Liver (tissue), 9 donors: Measurements from ENCODE around the gene BOC. TPM values are rescaled to one million over a fixed set of nuclear protein-coding genes. Genes with fewer than 3 reads are reported as not detected.

Source experiments
- DNase-seq: peaks from one replicate; pipeline ENCODE4 v3.0.0-alpha.2; 2017; ENCODE audit warnings: low spot score
- H3K27ac ChIP-seq, 2 donors: one replicate each; pipeline ENCODE4 v1.7.0; 2013; ENCODE audit warnings: inconsistent platforms in 2 of 2, low read length in 2 of 2, control low read depth in 1 of 2, low read depth in 1 of 2, mild to moderate bottlenecking in 1 of 2
- H3K27me3 ChIP-seq, 4 donors: one replicate each; pipeline versions ENCODE4 v1.6.1 to v1.7.0; 2013; ENCODE audit warnings: low read length in 3 of 4, inconsistent platforms in 1 of 4, mild to moderate bottlenecking in 1 of 4, moderate library complexity in 1 of 4; ENCODE audit not compliant: control insufficient read depth in 4 of 4, insufficient read depth in 4 of 4
- H3K36me3 ChIP-seq, 4 donors: one replicate each; pipeline versions ENCODE4 v1.6.1 to v1.7.0; 2013; ENCODE audit warnings: low read length in 3 of 4, mild to moderate bottlenecking in 3 of 4, low read depth in 1 of 4, moderate library complexity in 1 of 4; ENCODE audit not compliant: control insufficient read depth in 4 of 4, insufficient read depth in 3 of 4
- H3K4me1 ChIP-seq, 4 donors: one replicate each; pipeline versions ENCODE4 v1.6.1 to v1.7.0; 2013; ENCODE audit warnings: low read length in 3 of 4, mild to moderate bottlenecking in 3 of 4, moderate library complexity in 1 of 4; ENCODE audit not compliant: control insufficient read depth in 4 of 4, insufficient read depth in 4 of 4
- H3K4me3 ChIP-seq, 3 donors: one replicate each; pipeline versions ENCODE4 v1.6.1 to v1.7.0; 2013; ENCODE audit warnings: low read length in 3 of 3, control low read depth in 1 of 3, low read depth in 1 of 3, mild to moderate bottlenecking in 1 of 3
- H3K9ac ChIP-seq, 2 donors: one replicate each; pipeline ENCODE4 v1.7.0; 2013; ENCODE audit warnings: low read length in 2 of 2, mild to moderate bottlenecking in 2 of 2, moderate library complexity in 2 of 2, control low read depth in 1 of 2, low read depth in 1 of 2
- H3K9me3 ChIP-seq, 4 donors: one replicate each; pipeline versions ENCODE4 v1.6.1 to v1.7.0; 2013; ENCODE audit warnings: low read length in 3 of 4; ENCODE audit not compliant: control insufficient read depth in 4 of 4
- EGR1 ChIP-seq, 2 donors: IDR thresholded peaks; 2 replicates each; pipeline ENCODE4 v1.6.1; 2016 to 2018; ENCODE audit warnings: antibody characterized with exemption in 2 of 2, low read depth in 2 of 2
- FOXA1 ChIP-seq: IDR thresholded peaks from 2 replicates; pipeline ENCODE4 v1.6.1; 2016; ENCODE audit warnings: antibody characterized with exemption
- FOXA2 ChIP-seq: IDR thresholded peaks from 2 replicates; pipeline ENCODE4 v1.6.1; 2016; ENCODE audit warnings: antibody characterized with exemption
- GABPA ChIP-seq, 2 donors: IDR thresholded peaks in 1 of 2; conservative IDR thresholded peaks in 1 of 2; 2 replicates each; pipeline ENCODE4 v1.6.1; 2016; ENCODE audit warnings: antibody characterized with exemption in 2 of 2, mild to moderate bottlenecking in 1 of 2, moderate library complexity in 1 of 2
- HNF4A ChIP-seq, 2 donors: conservative IDR thresholded peaks; 2 replicates each; pipeline ENCODE4 v1.6.1; 2016; ENCODE audit warnings: antibody characterized with exemption in 2 of 2, mild to moderate bottlenecking in 2 of 2
- HNF4G ChIP-seq: IDR thresholded peaks from 2 replicates; pipeline ENCODE4 v1.6.1; 2016; ENCODE audit warnings: antibody characterized with exemption
- JUND ChIP-seq, 2 donors: IDR thresholded peaks; 2 replicates each; pipeline ENCODE4 v1.6.1; 2016; ENCODE audit warnings: antibody characterized with exemption in 2 of 2
- MAX ChIP-seq: IDR thresholded peaks from 2 replicates; pipeline ENCODE4 v1.6.1; 2016; ENCODE audit warnings: antibody characterized with exemption
- NR2F2 ChIP-seq: IDR thresholded peaks from 2 replicates; pipeline ENCODE4 v1.6.1; 2016; ENCODE audit warnings: antibody characterized with exemption
- RAD21 ChIP-seq, 2 donors: IDR thresholded peaks; 2 replicates each; pipeline ENCODE4 v1.6.1; 2016; ENCODE audit warnings: antibody characterized with exemption in 2 of 2, mild to moderate bottlenecking in 2 of 2
- RXRA ChIP-seq, 2 donors: IDR thresholded peaks; 2 replicates each; pipeline ENCODE4 v1.6.1; 2017 to 2018; ENCODE audit warnings: antibody characterized with exemption in 2 of 2, mild to moderate bottlenecking in 1 of 2
- SP1 ChIP-seq: IDR thresholded peaks from 2 replicates; pipeline ENCODE4 v1.6.1; 2018; ENCODE audit warnings: antibody characterized with exemption, mild to moderate bottlenecking
- TAF1 ChIP-seq: conservative IDR thresholded peaks from 2 replicates; pipeline ENCODE4 v1.6.1; 2016; ENCODE audit warnings: antibody characterized with exemption, mild to moderate bottlenecking
- YY1 ChIP-seq: IDR thresholded peaks from 2 replicates; pipeline ENCODE4 v1.6.1; 2016; ENCODE audit warnings: antibody characterized with exemption, mild to moderate bottlenecking
- WGBS: extraction: QIAGEN DNeasy Blood & Tissue Kit; methylation state at CpG from one replicate; pipeline ENCODE4 v1.1.7; 2013; 5-methylcytosine and 5-hydroxymethylcytosine counted together
- polyA plus RNA-seq, 2 donors: library from polyadenylated mRNA; stranded (reverse) in 1 of 2; unstranded in 1 of 2; fragments of 200-250 nt in 1 of 2; fragments of >200 nt in 1 of 2; fragmentation: Nextera tagmentation in 1 of 2; extraction: Ambion mirVana in 1 of 2; gene quantifications; one replicate each; pipeline versions ENCODE4 v1.2.1 to v1.2.3, GENCODE V29; 2013 to 2015
- total RNA-seq, 2 donors: library from RNA; depleted of rRNA; stranded (reverse); fragments of >200 nt; gene quantifications; one replicate each; pipeline ENCODE4 v1.2.3, GENCODE V29; 2014
- TF ChIP-seq, protein P1 (sequence below): IDR thresholded peaks from 2 replicates; pipeline ENCODE4 v1.6.1; 2016; ENCODE audit warnings: antibody characterized with exemption
- TF ChIP-seq, protein P2 (sequence below): fragments of 150-350 bp; IDR thresholded peaks from 2 replicates; pipeline ENCODE4 v1.5.1; 2017; ENCODE audit warnings: improper control_type of control experiment, low read depth, low read length; ENCODE audit not compliant: missing input control
- TF ChIP-seq, protein P3 (sequence below): IDR thresholded peaks from 2 replicates; pipeline ENCODE4 v1.6.1; 2016; ENCODE audit warnings: antibody characterized with exemption, mild to moderate bottlenecking
- donor health status: healthy.
- donor health status: healthy.
- donor health status: healthy.
- donor health status: healthy.
- donor health status: healthy.

BOC gene
- total and polyA plus RNA-seq, 4 donors = 0.31 to 1.5 (median 0.65) TPM; not detected in 1

DNA sequence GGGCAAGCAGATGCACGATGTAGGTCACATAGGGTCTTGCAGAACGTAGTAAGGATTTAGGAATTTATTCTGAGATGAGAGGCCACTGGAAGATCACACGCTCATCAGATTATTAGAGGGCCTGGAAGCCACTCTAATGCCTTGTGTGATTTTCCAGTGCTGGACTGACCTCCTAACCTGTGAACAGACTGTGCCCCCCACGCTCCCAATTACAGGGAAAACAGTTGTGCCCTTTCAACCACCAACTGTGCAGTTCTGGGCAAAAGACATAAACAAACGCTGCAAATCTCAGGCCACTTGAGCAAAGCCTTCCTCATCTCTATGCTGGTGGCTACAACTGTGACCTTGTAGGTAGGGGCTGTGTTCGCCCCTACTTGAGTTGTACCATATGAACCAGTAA lies 48.2 kb upstream of the BOC start:
- Histone ChIP-seq H3K9ac (no peak overlapping the region), H3K9me3 (peaks cover 0 to 2% (median 0%) of the 10 kb centered on the region in 4 donors), H3K4me1 (no peaks in the 10 kb centered on the region), H3K27ac (no peak overlapping the region), H3K27me3 (no peaks in the 10 kb centered on the region), H3K36me3 (no peaks in the 10 kb centered on the region), H3K4me3 (no peak overlapping the region)
- no peak for DNase-seq
- 89% methylated on average over 6 of the region's 6 CpGs for WGBS
- no peak for TF ChIP-seq FOXA2
- TF ChIP-seq HNF4A (conservative IDR thresholded peaks at IDR 0.05) = no peak
- no peak for TF ChIP-seq JUND (IDR thresholded peaks at IDR 0.05)
- TF ChIP-seq NR2F2 = no peak
- TF ChIP-seq YY1 = no peak
- TF ChIP-seq EGR1 (IDR thresholded peaks at IDR 0.05; ENCODE audit: low read depth in 2 of 2) = no peak
- TF ChIP-seq, protein P1, sequence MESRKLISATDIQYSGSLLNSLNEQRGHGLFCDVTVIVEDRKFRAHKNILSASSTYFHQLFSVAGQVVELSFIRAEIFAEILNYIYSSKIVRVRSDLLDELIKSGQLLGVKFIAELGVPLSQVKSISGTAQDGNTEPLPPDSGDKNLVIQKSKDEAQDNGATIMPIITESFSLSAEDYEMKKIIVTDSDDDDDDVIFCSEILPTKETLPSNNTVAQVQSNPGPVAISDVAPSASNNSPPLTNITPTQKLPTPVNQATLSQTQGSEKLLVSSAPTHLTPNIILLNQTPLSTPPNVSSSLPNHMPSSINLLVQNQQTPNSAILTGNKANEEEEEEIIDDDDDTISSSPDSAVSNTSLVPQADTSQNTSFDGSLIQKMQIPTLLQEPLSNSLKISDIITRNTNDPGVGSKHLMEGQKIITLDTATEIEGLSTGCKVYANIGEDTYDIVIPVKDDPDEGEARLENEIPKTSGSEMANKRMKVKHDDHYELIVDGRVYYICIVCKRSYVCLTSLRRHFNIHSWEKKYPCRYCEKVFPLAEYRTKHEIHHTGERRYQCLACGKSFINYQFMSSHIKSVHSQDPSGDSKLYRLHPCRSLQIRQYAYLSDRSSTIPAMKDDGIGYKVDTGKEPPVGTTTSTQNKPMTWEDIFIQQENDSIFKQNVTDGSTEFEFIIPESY = no peak
- TF ChIP-seq RAD21 (IDR thresholded peaks at IDR 0.05) = no peak
- TF ChIP-seq RXRA (IDR thresholded peaks at IDR 0.05) = no peak
- TF ChIP-seq TAF1 = no peak
- TF ChIP-seq, protein P2, sequence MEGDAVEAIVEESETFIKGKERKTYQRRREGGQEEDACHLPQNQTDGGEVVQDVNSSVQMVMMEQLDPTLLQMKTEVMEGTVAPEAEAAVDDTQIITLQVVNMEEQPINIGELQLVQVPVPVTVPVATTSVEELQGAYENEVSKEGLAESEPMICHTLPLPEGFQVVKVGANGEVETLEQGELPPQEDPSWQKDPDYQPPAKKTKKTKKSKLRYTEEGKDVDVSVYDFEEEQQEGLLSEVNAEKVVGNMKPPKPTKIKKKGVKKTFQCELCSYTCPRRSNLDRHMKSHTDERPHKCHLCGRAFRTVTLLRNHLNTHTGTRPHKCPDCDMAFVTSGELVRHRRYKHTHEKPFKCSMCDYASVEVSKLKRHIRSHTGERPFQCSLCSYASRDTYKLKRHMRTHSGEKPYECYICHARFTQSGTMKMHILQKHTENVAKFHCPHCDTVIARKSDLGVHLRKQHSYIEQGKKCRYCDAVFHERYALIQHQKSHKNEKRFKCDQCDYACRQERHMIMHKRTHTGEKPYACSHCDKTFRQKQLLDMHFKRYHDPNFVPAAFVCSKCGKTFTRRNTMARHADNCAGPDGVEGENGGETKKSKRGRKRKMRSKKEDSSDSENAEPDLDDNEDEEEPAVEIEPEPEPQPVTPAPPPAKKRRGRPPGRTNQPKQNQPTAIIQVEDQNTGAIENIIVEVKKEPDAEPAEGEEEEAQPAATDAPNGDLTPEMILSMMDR = no peak
- no peak for TF ChIP-seq SP1

DNA sequence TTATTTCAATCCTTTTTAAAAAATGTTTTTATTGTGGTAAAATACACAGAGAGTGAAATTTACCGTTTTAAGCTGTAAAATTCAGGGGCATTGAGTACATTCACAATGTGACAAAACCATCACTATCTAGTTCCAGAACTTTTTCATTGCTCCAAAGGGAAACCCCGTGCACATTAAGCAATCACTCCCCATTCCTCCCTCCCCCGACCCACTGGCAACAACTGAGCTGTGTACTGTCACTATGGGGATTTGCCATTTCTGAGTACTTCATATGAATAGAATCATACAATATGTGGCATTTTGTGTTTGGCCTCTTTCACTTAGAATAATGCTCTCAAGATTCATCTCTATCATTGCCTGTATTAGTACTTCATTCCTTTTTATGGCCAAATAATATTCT lies 45.5 kb upstream of the BOC start:
- DNase-seq = no peak
- Histone ChIP-seq H3K9me3 (no peaks in the 10 kb centered on the region), H3K4me1 (no peaks in the 10 kb centered on the region), H3K27ac (no peak overlapping the region), H3K36me3 (no peaks in the 10 kb centered on the region), H3K9ac (no peak overlapping the region), H3K4me3 (no peak overlapping the region), H3K27me3 (no peaks in the 10 kb centered on the region)
- TF ChIP-seq FOXA1 = no peak
- no peak for TF ChIP-seq SP1
- no peak for TF ChIP-seq MAX
- no peak for TF ChIP-seq HNF4A (conservative IDR thresholded peaks at IDR 0.05)
- TF ChIP-seq, protein P1 = no peak
- TF ChIP-seq GABPA (IDR thresholded peaks at IDR 0.05 in 1 of 2, conservative IDR thresholded peaks at IDR 0.05 in 1 of 2) = no peak
- no peak for TF ChIP-seq HNF4G
- no peak for TF ChIP-seq TAF1
- TF ChIP-seq, protein P3, sequence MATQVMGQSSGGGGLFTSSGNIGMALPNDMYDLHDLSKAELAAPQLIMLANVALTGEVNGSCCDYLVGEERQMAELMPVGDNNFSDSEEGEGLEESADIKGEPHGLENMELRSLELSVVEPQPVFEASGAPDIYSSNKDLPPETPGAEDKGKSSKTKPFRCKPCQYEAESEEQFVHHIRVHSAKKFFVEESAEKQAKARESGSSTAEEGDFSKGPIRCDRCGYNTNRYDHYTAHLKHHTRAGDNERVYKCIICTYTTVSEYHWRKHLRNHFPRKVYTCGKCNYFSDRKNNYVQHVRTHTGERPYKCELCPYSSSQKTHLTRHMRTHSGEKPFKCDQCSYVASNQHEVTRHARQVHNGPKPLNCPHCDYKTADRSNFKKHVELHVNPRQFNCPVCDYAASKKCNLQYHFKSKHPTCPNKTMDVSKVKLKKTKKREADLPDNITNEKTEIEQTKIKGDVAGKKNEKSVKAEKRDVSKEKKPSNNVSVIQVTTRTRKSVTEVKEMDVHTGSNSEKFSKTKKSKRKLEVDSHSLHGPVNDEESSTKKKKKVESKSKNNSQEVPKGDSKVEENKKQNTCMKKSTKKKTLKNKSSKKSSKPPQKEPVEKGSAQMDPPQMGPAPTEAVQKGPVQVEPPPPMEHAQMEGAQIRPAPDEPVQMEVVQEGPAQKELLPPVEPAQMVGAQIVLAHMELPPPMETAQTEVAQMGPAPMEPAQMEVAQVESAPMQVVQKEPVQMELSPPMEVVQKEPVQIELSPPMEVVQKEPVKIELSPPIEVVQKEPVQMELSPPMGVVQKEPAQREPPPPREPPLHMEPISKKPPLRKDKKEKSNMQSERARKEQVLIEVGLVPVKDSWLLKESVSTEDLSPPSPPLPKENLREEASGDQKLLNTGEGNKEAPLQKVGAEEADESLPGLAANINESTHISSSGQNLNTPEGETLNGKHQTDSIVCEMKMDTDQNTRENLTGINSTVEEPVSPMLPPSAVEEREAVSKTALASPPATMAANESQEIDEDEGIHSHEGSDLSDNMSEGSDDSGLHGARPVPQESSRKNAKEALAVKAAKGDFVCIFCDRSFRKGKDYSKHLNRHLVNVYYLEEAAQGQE = no peak
- TF ChIP-seq YY1 = no peak
- TF ChIP-seq, protein P2 = no peak
- 74% methylated on average over 3 of the region's 3 CpGs for WGBS
